Raji (cell line): ENCODE results near the gene BHLHE41.

Experiments
- POLR2A ChIP-seq: IDR thresholded peaks from 2 replicates; pipeline ENCODE4 v1.6.1; 2011; ENCODE audit warnings: low read depth, low read length, control low read depth; ENCODE audit not compliant: insufficient read depth

Gene BHLHE41

DNA sequence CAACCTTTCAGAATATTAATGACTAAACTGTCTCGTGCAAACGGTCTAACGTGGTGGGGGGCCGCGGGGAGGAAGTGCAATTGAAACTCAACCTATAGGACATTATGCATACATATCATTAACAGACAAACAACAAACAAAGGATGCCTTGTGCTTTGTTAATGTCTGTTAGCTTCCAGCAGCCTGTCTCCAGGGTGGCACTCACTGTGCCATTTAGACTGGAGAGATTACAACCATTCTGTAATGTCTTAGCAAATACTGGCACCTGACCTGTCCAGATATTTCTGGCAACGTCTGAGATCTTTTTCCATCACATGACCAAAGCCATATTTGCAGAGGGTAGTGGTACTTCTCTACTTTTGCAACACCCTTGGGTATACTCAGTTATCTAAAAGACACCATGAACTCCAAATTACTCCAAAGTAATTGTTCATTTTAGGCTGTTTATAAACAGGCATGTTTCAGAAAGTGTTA lies 11.6 kb downstream of the BHLHE41 start:
- TF ChIP-seq POLR2A = no peak

DNA sequence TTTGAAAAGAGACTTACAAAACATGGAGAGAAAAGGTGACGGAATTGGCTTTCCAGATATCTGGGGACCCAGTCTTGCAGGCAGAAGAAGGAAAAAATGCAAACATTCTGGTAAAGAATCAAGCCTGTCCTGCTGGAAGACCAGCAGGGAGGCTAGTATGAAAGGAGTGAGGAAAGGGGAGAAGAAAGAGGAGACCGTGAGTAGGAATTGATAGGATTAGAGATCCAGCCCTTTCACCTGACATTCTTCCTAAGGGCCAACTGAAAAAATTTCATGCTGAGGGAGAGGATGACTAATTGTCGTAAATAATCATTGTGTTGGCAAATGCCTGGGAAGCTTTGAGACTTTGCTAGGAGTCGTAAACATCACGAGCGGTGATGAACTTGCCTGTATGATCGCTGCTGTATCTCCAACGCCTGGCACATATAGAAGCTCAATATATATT lies 12.1 kb downstream of the BHLHE41 start:
- no peak for TF ChIP-seq POLR2A

DNA sequence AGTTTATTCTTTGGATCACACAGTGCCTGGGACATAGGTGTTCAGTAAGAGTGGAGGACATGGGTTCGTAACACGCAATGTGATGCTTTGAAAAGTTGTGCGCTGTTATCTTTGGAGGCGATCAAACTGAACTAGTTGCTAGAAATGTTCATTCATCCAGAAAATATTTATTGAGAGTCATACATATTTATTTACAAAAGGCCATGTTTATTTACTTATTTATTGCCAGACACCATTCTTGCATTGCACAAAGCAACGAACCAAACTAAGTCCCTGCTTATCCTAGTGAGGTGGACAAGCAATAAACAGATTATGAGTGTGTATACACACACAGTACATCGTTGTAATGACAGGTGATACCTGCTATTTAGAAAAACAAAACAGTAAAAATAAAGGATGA lies 12.6 kb downstream of the BHLHE41 start:
- TF ChIP-seq POLR2A = no peak

DNA sequence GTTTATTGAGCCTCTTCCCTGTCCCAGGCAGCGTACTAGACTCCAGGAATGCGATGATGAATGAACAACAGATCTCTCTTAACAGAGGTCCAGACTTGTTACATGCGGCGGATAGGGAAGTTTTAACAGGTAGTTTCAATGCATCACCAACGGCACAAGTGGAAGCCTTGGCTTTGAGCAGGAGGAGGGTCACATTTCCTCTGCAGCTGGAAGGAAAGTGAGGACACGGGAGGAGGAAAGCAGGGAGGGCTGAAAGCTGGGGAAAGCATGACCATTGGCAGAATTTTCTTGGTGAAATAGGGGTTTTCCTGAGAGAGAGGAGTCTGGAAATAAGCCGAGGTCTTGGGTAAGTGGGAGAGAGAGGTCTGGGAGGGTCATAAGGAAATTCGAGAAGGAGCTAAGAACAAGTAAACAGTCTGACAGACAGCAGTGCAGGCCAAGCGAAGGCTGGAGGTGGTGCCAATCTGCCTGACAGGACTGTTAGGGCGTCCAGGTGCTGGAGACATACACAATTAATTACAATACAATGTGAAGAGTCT lies 15.4 kb downstream of the BHLHE41 start:
- TF ChIP-seq POLR2A = no peak

DNA sequence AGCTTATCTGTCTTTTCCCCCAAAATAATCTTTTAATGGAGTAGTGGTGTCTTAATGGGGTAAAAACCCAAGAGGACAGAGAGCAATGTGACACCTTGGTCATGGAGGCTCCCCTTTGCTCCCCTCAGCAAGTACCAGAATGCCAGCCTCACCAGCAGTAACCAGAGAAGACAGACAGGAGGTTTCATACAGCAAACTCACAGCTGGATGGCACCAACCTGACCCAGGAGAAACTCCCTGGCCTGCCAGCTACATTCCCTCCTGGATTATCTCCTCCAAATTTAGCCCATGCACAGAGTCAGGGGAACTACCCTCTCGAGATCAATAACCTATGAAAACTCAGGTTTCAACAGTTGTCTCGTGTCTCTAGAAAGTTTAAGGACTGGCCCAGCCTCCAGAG lies 15.9 kb downstream of the BHLHE41 start:
- no peak for TF ChIP-seq POLR2A

DNA sequence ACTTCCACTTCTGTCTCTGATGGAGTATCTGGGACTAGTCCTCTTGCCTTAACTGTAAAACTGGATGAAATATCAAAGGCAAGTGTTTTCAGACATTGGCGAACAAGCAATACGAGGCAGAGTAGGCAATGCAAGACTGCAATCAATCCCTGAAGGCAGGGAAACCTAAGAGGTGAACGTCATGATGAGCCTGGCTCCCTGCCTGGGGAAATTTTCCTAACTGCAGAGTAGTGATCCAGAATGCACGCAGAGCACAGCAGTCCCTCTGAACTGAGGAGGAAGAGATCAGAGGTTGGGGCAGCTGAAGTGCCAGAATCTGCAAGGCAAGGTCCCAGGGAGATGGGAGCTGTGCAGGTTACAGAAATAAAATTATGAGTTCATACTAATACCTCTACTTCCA lies 18.5 kb downstream of the BHLHE41 start:
- TF ChIP-seq POLR2A = no peak

DNA sequence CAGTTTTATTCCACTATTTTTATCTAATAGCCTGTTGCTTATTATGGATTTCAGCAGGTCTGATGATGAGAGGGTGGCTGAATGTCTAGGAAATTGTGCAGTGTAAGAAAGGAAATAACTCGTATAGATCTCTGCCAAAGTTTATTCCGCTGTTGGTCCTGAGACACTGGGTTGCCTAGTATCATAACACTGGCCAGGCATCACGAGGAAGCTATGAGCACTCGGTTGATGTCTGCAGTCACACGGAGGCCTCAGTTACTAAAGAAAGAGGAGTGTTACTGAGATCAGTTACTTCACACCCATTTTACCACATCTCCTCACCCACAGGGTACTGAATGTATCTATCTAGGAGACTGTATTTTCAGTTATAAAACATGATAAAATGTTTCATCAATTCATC lies 21.9 kb downstream of the BHLHE41 start:
- no peak for TF ChIP-seq POLR2A

DNA sequence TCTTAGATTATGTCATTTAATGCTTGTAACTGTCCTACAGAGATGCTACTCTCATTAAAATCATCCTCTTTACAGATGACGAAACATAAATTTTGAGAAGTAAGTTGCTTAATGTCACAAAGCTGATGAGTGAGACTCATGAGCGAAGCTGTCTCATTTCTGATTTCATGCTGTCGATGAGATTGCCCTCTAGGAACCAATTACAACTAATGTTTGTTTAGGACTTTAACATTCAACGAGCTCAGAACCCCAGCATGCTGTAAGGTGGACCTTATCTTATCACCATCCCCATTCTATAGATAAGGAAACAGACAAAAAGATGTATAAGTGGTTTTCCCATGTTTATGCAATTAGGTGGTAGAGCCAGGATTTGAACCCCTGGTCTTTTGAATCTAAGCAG lies 23.1 kb downstream of the BHLHE41 start:
- TF ChIP-seq POLR2A = no peak

DNA sequence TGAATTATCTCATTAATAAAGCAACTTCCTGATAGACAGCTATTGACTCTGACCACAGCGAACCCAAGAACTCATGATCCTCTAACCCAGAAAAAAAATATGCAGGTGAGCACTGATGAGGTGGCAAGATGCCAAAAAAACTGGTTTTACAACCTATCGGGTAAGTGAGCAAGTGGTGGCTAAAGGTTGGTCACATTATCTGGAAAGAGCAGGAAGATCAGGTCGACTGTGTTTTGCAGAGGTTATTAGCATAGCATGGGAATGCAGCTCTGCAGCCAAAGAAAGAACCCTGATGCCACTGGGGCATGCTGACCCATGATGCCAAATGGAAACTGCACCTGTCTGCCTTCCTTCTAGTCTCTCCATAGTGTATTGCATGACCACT lies 23.5 kb downstream of the BHLHE41 start:
- TF ChIP-seq POLR2A = no peak

DNA sequence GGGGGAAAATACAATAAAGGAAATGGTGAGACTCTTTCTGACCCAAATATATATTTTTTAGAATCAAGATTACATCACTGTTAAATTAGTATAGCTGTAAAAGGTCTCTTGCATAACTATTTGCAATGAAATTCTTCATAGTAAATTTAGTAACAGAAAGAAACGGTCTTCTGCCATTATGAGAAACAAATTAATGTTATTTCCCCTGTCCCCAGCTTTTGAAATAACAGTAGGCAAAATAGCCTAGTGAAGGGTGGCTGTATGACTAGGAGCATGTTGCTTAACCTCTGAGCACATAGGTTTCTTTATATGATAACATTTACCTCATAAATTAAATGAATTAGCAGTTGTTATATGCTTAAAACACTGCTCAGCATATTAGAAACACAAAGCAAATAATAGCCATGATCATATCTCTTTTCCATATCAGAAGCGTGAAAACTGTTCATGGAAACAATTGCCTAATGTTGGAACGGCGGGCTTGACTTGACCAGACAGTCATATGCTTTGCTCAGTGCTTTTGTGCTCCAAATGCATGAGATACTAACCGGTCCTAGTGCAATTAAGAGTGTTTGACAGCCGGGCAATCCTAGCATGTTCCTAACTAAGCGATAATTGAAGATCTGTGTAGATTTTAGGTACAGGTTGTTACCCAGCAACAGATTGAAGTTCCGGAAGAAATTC lies 24.0 kb downstream of the BHLHE41 start:
- no peak for TF ChIP-seq POLR2A

DNA sequence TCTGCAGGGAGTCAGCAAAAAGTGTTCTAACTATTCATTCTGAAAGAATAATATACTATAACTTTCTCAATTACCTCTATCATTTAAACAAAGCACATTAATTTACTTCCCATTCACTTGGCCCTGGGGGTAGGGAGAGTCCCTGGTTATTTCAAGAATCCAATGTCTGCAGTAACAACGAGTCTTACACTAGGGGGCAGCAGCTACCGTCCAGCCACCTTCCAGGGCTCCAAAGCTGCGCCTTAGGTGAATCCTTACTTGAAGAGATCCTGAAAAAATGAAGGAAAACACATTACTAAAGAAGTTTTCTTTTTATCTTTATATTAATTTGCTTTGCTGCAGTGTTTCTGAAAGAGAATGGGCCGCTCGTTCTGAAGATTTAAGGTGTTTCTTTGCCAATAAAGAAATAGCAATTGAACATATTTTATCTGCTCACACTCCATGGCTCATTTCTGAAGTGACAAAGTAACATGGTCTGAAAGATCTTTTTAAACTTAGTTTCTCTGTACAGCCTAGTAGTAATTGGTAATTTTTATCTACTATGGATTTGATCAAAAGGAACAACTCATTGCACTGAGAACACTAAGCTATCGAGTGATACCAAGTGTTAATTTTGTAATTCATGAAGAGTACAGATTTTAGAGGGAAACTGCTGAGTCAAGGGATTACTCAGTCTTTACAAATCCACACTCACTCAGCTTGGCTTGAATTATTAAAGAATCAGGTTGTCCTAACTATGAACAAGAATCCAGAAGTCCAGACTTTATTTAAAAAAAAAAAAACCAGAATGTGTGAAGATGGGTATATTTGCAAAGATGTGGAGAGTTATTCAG lies 27.6 kb downstream of the BHLHE41 start:
- no peak for TF ChIP-seq POLR2A

DNA sequence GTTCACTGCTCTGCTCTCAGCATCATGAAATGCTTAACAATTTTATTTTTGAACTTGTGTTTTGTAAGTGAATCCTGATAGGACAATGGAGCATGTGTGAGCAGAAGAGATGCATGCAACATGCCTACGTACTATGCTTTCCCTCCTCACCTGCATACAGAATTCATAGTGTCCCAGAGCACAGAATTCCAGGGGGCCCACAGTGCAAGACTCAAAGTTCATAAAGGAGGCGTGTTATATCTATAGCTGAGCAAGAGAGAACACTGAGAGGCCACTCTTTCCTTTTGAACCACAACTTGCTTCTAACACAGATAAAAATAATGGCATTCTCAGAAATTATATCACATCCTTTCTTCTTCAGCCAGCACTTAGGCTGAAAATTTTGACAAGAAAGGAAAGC lies 28.8 kb downstream of the BHLHE41 start:
- TF ChIP-seq POLR2A = no peak

DNA sequence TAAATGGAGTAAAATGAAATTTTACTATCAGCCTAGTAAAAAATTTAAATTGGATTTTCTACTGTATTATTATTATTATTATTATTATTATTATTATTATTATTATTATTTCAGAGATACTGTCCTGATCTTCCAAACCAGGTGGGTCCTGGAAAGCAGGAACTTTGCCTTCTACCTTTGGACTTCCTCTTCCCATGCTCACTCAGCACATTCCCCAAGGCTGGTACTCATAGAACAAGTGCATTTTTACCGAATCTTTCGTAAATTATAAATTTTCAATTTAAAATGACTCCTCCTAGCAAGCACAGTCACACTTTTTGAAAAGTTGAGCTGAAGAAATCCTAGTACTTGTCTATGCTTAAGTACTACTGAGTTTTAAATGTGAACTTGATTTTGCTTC lies 29.7 kb downstream of the BHLHE41 start:
- TF ChIP-seq POLR2A = no peak

DNA sequence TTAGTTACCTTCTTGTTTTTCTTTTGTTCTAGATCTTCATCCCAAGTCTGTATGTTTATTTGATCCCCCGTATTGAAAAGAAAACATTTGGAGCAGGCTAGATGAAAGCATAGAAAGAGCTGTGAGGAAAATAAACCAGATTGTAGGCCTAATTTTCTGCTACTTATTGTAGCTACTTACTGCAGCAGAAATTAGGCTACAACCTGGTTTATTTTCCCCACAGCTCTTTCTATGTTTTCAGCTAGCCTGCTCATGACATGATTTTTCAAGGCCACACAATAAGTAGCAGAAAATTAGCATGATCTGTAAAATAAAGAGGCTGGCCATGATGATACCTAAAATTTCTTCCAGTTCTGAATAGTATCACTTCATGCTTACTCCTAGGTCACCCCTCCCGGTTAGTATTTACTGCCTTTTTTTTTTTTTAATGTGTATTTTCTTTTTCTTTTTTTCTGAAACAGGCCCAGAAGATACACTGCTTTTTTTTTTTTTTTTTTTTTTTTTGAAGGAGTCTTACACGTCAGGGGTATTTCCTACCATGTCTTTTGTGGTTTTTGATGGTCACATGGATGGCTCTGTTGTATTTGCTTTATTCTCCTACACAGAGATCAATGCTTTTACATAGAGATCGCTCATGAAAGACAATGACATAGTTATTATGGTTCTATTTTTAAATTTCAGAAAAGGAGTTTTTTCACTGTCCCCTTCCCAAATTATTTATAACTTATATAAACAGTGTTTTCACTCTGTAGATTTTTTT lies 32.3 kb downstream of the BHLHE41 start:
- TF ChIP-seq POLR2A = no peak

DNA sequence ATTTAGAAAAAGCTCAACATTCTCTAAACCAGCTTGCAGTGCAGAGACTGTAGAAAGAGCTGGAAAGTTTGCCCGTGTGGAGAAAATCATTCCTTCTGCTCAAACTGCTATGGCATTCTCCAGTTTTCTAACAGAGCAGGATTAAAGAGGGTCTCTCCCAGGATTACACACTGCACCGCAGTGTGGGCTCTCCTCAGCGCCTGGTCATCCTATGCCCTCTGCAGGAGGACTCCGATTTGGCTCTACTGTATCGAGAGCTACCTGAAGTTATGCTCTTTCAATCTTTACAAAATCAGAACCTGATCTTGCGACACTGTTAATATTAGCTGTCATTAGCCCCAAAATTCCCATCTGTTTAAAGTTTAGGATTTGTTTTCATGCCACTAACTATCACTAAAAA lies 33.0 kb downstream of the BHLHE41 start:
- no peak for TF ChIP-seq POLR2A
